GM08714 (cell line): ENCODE results near the gene GOLGA8H.
"Not testable (repeated sequence)": the region's sequence is repeated elsewhere in the genome, so short reads cannot be mapped to it uniquely, and the experiment has no call there.

Experiments used
- H3K4me3 ChIP-seq: fragments of 200-500 bp; sonication (Bioruptor generic); 2 replicates; pipeline ENCODE4 v1.5.1; 2014; ENCODE audit warnings: mild to moderate bottlenecking, low read length, inconsistent platforms
- ZNF274 ChIP-seq: IDR thresholded peaks from 2 replicates; pipeline ENCODE4 v1.6.1; 2012; ENCODE audit warnings: mild to moderate bottlenecking, low read depth, low read length

GOLGA8H gene, protein sequence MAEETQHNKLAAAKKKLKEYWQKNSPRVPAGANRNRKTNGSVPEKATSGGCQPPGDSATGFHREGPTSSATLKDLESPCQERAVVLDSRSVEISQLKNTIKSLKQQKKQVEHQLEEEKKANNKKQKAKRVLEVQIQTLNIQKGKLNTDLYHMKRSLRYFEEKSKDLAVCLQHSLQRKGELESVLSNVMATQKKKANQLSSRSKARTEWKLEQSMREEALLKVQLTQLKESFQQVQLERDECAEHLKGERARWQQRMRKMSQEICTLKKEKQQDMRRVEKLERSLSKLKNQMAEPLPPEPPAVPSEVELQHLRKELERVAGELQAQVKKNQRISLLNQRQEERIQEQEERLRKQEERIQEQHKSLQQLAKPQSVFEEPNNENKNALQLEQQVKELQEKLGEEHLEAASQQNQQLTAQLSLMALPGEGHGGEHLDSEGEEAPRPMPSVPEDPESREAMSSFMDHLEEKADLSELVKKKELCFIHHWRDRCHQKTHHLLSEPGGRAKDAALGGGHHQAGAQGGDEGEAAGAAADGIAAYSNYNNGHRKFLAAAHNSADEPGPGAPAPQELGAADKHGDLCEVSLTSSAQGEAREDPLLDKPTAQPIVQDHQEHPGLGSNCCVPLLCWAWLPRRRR

DNA sequence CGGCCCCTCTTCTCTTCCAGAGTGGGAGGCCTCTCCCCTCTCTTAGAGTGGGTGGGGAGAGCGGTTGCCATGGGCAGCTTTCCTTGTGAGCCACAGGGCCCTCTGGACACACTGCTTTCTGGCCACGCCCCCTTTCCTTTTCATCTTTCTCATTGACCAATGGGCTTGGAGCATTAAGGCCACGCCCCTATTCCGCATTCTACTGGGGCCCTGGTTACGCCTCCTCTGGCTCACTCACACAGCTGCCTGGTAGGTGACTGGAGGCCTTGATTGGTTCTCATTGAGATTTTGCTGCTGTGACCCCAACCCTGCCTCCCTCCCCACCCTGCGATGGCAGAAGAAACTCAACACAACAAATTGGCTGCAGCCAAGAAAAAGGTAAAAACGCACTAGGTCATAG, at the start of gene GOLGA8H:
Gene GOLGA8H, plus strand, starts transcription at position 233 of the 400 bp plus-strand sequence. Its CDS starts 98 bp downstream, at position 331.
- not testable (repeated sequence) for H3K4me3 ChIP-seq

DNA sequence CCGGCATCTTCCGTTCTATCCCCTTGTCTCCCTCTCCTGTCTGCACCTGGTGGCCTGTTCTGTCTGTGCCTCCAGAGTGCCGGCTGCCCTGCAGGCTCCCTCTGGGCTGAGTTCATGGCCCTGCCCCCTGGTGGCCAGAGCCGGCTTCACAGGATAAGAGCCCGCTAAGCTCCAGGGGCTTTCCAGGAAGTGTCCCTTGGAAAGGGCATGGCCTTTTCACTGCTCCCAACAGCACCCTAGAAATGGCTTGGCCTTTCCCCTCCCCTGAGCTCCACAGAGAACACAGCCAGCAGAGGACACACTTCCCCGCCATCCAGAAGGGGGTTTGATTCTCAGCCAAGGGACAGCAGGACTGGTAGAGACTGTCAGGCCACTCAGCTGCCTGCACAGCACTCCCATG, 36.9 kb upstream of the GOLGA8H start:
- H3K4me3 ChIP-seq, result not testable (repeated sequence)

DNA sequence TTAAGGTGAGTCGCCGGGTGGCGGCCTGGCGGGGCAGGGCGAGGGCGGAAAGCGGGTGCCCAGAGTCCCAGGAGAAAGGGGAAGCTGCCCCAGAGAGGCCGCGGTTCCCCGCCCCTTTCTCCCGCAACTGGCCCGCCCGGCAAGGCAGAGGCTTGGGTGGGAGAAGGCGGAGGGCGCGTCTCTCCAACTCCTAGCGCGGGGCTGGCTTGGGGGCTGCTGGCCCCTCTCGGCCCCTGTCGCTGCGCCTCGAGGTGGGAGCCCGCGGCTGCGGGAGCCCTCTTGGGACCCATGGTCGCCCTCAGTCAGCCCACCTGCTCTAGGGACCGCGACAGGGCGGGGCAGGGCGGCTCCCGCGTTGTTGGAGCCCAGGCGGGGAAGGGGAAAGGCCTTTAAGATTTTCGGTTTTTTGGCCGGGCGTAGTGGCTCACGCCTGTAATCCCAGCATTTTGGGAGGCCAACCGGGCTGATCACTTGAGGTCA, 30.8 kb upstream of the GOLGA8H start:
- not testable (repeated sequence) for H3K4me3 ChIP-seq

DNA sequence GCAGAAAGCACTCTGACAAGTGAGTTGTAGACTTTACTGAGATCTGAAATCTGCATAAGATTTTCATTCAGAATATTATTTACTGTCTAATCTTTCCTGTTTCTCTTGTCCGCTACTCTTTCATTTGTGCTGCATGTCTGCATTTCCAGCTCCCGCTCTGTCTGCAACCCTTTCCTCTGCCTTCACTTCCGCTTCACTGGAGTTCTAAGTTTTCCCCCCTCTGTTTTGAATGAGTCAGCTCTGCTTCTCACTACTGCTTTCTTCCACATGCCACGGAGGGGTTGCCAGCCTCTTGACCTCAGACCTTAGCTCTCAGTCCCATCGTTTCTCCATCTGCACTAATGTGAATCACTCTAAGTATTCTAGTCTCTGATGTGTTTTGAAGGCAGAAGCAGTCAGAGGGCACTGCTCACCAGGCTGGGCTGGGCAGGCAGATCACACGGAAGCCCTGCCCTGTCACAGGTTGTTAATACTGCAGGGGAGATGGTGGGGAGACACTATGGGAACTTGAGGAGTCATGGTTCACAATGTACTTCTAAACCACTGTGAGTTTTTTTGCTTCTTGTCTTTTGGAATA, 24.3 kb upstream of the GOLGA8H start:
- not testable (repeated sequence) for H3K4me3 ChIP-seq

DNA sequence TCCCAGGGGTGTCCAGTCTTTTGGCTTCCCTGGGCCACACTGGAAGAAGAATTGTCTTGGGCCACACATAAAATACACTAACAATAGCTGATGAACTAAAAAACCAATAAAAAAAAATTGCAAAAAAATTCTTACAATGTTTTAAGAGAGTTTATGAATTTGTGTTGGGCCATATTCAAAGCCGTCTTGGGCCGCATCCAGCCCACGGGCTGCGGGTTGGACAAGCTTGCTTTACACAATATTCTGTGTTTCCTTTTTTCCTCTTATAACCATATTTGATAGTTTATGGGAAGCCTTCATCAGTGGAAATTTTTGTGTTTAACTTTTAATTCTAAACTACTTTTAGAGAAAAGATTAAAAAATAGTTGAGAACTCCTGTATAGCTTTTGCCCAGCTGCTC, 23.1 kb upstream of the GOLGA8H start:
- H3K4me3 ChIP-seq, result not testable (repeated sequence)

DNA sequence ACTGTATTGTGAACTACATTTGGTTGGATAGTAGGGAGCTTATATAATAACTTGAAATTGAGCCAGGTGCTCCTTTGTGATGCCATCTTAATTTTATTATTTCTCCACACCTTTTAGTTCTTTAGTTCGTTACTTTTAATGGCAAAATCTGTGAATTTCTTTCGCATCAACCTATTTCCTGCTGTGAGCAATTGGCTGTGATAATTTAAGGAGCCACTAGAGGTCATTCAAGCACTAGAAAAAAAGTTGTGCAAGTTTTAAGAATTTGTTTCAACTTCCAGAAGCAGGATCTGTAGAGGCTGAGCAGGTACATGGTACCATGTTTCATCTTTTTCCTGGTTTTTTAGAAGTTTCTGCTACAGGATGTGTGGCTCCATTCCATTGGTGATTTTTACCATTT, 4.9 kb upstream of the GOLGA8H start:
- H3K4me3 ChIP-seq, result not testable (repeated sequence)

- H3K4me3 ChIP-seq, result not testable (repeated sequence)
Measured at GRCh38 chr15:30612271-30612670, 8.4 kb downstream of the GOLGA8H start.

DNA sequence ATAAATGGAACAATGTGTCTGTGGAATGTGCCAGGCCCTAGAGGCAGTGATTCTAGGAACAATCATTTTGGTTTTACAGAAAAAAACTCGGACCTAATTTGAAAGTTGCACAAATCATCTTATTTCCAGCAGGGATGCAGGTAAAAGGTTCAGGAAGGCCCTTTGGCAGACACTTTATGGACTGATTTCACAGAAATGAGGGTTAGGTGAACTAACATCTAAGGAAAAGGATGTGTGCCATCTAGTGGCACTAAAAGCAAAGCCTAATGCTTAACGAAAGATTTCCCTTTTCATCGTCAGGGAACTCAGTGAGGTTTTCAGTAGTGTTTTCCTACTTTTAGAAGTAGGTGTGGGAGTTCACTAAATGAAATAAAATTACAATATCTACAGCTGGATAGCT, 17.5 kb downstream of the GOLGA8H start:
- H3K4me3 ChIP-seq, result not testable (repeated sequence)

DNA sequence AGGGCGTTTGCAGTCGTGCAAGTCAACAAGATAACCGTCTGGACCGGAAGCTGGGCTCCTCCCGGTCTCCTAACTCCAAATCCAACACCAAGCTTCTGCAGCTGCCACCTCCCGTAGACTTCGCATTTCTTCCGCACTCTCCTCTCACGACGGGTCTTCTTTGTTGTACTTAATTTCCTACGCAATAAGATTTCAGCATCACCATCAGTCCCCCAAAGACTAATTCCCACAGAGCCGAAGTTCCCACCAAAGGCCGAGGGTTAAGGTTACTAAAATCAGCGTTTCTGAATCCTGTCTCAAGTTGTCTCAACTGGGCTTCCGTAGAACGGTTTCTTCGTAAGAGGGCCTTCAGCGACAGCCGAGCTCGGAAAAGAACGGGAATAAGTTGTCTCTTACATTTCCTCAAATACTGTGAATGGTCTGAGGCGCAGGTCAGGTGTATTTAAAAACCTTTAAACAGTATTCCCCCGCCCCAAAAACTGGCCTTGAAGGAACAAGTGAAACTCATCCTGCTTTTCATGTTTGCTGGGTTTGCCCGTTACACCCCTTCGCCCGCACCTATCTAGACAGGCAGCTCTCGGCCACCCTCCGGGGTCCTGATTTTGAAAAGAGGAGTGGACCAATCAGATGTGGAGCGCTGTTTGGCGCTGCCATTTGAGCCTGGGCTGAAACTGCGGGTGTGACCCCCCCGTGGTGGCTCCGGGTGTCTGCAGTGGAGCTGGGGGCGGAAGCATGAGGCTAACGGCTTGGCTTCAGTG, 21.8 kb downstream of the GOLGA8H start, which contains the start of gene ARHGAP11B:
Gene ARHGAP11B, plus strand, starts transcription at position 693 of the 758 bp plus-strand sequence.
- H3K4me3 ChIP-seq, result peak within 1 kb of the TSS; percentile 58

DNA sequence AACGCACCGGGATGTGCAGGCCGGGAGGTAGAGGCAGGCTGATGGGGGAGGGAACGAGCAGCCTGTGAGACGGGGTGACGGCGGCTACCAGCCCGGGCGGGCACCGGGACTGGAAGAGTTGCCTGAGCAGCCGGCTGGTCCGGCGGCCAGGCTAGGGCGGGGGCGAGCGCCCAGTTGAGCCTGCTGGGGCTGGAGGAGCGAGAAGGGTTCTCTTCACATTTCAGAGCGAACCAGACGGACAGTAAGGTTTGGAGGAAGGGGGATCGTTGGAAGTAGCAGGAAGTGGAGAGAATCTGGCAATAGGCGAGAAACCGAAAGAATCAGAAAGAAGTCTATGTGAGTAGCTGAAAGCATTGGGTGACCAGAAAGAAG, 22.4 kb downstream of the GOLGA8H start:
- peak overlapping the region; percentile 58 for H3K4me3 ChIP-seq

DNA sequence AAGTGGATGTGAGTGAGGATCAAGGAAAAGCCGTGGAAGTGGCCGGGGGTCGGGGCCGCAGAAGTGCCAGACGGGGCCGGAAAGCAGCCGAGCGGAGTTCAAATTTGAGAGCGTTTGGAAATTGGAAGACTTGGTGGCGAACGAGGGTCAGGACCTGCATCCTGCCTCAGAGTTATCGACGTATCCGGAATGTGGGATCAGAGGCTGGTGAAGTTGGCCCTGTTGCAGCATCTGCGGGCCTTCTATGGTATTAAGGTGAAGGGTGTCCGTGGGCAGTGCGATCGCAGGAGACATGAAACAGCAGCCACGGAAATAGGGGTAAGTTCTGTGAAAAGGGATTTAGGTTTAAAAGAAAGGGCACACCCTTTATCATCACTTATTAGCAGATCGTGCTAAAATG, 22.8 kb downstream of the GOLGA8H start:
- peak overlapping the region; percentile 58 for H3K4me3 ChIP-seq

GRCh38 chr15:30650012-30650929, 46.4 kb downstream of the GOLGA8H start:
- H3K4me3 ChIP-seq, result no peak overlapping the region

GRCh38 chr15:30661154-30661553, 57.3 kb downstream of the GOLGA8H start:
- not testable (repeated sequence) for H3K4me3 ChIP-seq

More at GRCh38 chr15:30650012-30650929, 46.4 kb downstream of the GOLGA8H start:
- TF ChIP-seq ZNF274, result no peak
